Epithelial cell of esophagus (primary cell): ENCODE data around the gene MRGPRD.

Experiments used
- DNase-seq: peaks from one replicate; pipeline ENCODE4 v3.0.0; 2010; ENCODE audit warnings: low read depth
- H3K4me3 ChIP-seq: 2 replicates; pipeline ENCODE4 v1.5.1; 2011; ENCODE audit warnings: mild to moderate bottlenecking, low read length, control low read depth
- CTCF ChIP-seq: IDR thresholded peaks from 2 replicates; pipeline ENCODE4 v1.5.1; 2011; ENCODE audit warnings: low read depth, mild to moderate bottlenecking, low read length, control low read depth, inconsistent platforms; ENCODE audit not compliant: insufficient read depth; ENCODE audit errors: missing control alignments

Gene MRGPRD

GRCh38 chr11:69014898-69015549, 34.2 kb upstream of the MRGPRD start:
- DNase-seq = no peak
- H3K4me3 ChIP-seq = no peak overlapping the region
- no peak for TF ChIP-seq CTCF

- H3K4me3 ChIP-seq = no peak overlapping the region
- TF ChIP-seq CTCF = no peak
- DNase-seq = no peak
These were observed 33.5 kb upstream of the MRGPRD start for GRCh38 chr11:69014084-69014851.

GRCh38 chr11:69013009-69013951, 32.5 kb upstream of the MRGPRD start, which contains the start of gene MRGPRF:
Gene MRGPRF, minus strand, starts transcription at chr11:69013246. Its CDS starts 3,345 bp downstream, at chr11:69009901.
- H3K4me3 ChIP-seq = no peak within 1 kb of the TSS
- TF ChIP-seq CTCF = no peak
- no peak for DNase-seq

- no peak for DNase-seq
These were observed 31.6 kb upstream of the MRGPRD start for GRCh38 chr11:69012092-69013008.

GRCh38 chr11:69011624-69012091, 30.9 kb upstream of the MRGPRD start:
- no peak overlapping the region for H3K4me3 ChIP-seq
- no peak for TF ChIP-seq CTCF

More at GRCh38 chr11:69012092-69013008, 31.6 kb upstream of the MRGPRD start:
- H3K4me3 ChIP-seq = no peak overlapping the region
- no peak for TF ChIP-seq CTCF

More at GRCh38 chr11:69011624-69012091, 30.9 kb upstream of the MRGPRD start:
- no peak for DNase-seq
